Fibroblast of villous mesenchyme (primary cell): Measurements from ENCODE around the gene SYTL4. TPM values are rescaled to one million over a fixed set of nuclear protein-coding genes. Genes with fewer than 3 reads are reported as not detected.

Source experiments
- DNase-seq: peaks from one replicate; pipeline ENCODE4 v3.0.0-alpha.2; 2010; ENCODE audit warnings: low read depth
- H3K4me3 ChIP-seq: 2 replicates; pipeline ENCODE4 v1.5.1; 2011; ENCODE audit warnings: low read depth, mild to moderate bottlenecking, low read length
- CTCF ChIP-seq: IDR thresholded peaks from 2 replicates; pipeline ENCODE4 v1.5.1; 2012; ENCODE audit warnings: low read depth, mild to moderate bottlenecking, low read length; ENCODE audit not compliant: insufficient read depth
- total RNA-seq: library from RNA; depleted of rRNA; stranded (reverse); fragments of >200 nt; gene quantifications from 2 replicates; pipeline ENCODE4 v1.2.3, GENCODE V29; 2012

Gene SYTL4
- total RNA-seq, 1 donor: 4.3 TPM

GRCh38 chrX:100695991-100696390 lies 35.9 kb downstream of the SYTL4 start:
- no peak for DNase-seq
- H3K4me3 ChIP-seq: no peak overlapping the region
- no peak for TF ChIP-seq CTCF

DNA sequence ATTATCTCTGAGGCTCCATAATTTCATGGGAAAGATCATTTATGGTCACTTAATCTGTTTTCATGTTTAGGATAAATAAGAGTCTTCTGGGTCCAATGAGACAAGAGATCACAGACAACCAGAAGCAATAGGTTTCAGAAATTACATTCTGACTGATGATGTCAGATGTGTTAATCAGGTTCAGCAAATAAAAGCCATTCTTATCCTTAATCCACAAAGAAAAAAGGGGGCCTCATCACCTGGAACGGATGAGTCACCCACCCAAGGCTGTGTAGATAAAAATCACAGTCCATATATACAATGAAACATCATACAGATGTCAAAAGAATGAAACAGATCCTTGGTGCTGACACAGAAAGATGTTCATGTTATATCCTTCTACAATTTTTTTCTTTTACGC lies 36.6 kb downstream of the SYTL4 start:
- DNase-seq: no peak
- H3K4me3 ChIP-seq: no peak overlapping the region
- TF ChIP-seq CTCF: no peak

GRCh38 chrX:100687546-100687945 lies 44.4 kb downstream of the SYTL4 start:
- no peak for TF ChIP-seq CTCF

DNA sequence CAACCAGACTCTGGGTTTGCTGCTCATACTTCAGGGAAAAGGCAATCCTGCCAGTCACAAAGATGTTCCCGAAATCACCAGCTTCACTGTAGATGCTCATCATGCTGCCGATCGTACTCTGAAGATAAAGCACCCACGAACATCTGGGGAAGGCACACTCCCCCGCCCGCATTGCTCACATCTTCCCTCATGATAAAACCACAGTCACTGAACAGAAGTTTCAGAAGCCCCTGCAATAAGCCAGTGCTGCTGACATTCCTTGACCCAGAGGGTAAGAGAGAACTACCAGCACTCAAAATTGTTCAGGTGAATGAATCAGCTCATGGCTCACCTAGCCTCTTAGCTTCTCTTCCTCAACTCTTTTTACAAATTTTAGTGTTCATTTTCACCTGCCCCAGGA lies 44.8 kb downstream of the SYTL4 start:
- DNase-seq: peak; percentile 17
- no peak for TF ChIP-seq CTCF
- H3K4me3 ChIP-seq: no peak overlapping the region

More at GRCh38 chrX:100687546-100687945, 44.4 kb downstream of the SYTL4 start:
- DNase-seq: no peak
- H3K4me3 ChIP-seq: no peak overlapping the region

- TF ChIP-seq CTCF: no peak
- H3K4me3 ChIP-seq: no peak overlapping the region
- no peak for DNase-seq
These were observed 46.0 kb downstream of the SYTL4 start for GRCh38 chrX:100685997-100686305.

DNA sequence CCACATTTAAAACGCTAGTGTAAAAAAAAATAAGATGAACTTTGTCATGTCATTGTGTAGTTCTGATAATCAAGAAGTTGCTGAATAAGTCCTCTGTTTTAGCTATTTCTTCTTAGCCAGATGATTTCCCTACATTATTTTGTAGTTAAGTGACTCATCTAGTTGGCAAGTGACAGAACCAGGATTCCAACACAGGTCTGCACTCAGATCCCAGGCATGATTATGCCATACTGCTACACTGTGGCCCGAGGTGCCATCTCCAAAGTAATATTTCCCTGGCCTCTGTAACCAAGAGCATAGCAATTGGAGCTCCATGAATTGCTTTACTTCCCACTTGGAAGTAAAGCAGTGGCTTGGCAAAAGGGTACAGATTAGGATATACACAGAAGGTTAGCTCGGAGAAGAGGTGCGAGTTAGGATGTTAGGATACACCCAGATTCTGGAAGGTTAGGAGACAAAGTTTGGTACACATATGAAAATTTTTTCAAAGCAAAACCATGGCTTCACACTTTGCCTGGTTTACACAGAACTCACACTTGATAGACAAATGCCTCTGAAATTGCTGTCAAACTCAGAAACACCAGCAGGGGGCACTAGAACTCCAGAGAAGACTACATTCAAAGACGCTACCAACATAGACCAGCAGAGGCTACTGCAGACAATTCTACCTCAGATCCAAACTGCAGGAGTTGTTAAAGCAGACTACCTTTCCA lies 46.5 kb downstream of the SYTL4 start:
- no peak overlapping the region for H3K4me3 ChIP-seq
- peak; percentile 81 for DNase-seq
- peak; percentile 84 for TF ChIP-seq CTCF

DNA sequence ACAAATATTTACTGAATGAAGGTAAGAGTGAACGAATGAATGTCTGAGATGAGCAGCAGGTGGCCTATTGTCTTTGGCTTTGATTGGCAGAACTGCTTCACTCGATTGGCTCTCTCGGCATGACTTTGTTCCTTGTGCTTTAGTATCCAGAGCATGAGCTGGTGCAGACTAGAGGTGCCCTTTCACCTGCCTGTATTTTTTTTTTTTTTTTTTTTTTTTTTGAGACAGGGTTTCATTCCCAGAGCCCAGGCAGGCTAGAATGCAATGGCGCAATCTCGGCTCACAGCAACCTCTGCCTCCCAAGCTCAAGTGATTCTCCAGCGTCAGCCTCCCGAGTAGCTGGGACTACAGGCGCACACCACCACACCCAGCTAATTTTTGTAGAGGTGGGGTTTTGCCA lies 49.0 kb downstream of the SYTL4 start:
- TF ChIP-seq CTCF: no peak
- H3K4me3 ChIP-seq: no peak overlapping the region
- peak; percentile 8 for DNase-seq
